Myocyte (in vitro differentiated cells): ENCODE data around the gene BICD1. TPM values are rescaled to one million over a fixed set of nuclear protein-coding genes. Genes with fewer than 3 reads are reported as not detected.

ENCODE experiments used
- DNase-seq: peaks from one replicate; pipeline ENCODE4 v3.0.0-alpha.2; 2012; ENCODE audit warnings: low read depth
- total RNA-seq: library from RNA; depleted of rRNA; stranded (reverse); fragments of >200 nt; gene quantifications from 2 replicates; pipeline ENCODE4 v1.2.3, GENCODE V29; 2014

The BICD1 gene
- total RNA-seq, 1 donor from 2014 or later, result 10.8 TPM

- DNase-seq, result no peak
Observed at GRCh38 chr12:32240162-32240561, 133.5 kb downstream of the BICD1 start.

GRCh38 chr12:32240831-32241230 lies 134.2 kb downstream of the BICD1 start:
- DNase-seq, result no peak

- DNase-seq, result no peak
Observed at GRCh38 chr12:32242641-32243040, 136.0 kb downstream of the BICD1 start.

- no peak for DNase-seq
Observed at GRCh38 chr12:32248441-32249140, 141.9 kb downstream of the BICD1 start.

GRCh38 chr12:32249777-32250176 lies 143.1 kb downstream of the BICD1 start:
- no peak for DNase-seq

GRCh38 chr12:32252199-32253073 lies 145.8 kb downstream of the BICD1 start:
- DNase-seq, result no peak

GRCh38 chr12:32253154-32253790 lies 146.6 kb downstream of the BICD1 start:
- DNase-seq, result no peak

GRCh38 chr12:32254260-32254956 lies 147.8 kb downstream of the BICD1 start:
- DNase-seq, result no peak

- DNase-seq, result no peak
Observed at GRCh38 chr12:32255588-32255987, 148.9 kb downstream of the BICD1 start.

- no peak for DNase-seq
Observed at GRCh38 chr12:32257695-32258496, 151.2 kb downstream of the BICD1 start.

GRCh38 chr12:32260696-32261095 lies 154.0 kb downstream of the BICD1 start:
- no peak for DNase-seq

GRCh38 chr12:32261638-32262037 lies 155.0 kb downstream of the BICD1 start:
- DNase-seq, result no peak

GRCh38 chr12:32264961-32265360 lies 158.3 kb downstream of the BICD1 start:
- peak; percentile 32 for DNase-seq

- no peak for DNase-seq
Observed at GRCh38 chr12:32265456-32265855, 158.8 kb downstream of the BICD1 start.

GRCh38 chr12:32265951-32266350 lies 159.3 kb downstream of the BICD1 start:
- no peak for DNase-seq

- DNase-seq, result no peak
Observed at GRCh38 chr12:32266756-32267155, 160.1 kb downstream of the BICD1 start.

GRCh38 chr12:32270818-32271710 lies 164.4 kb downstream of the BICD1 start:
- DNase-seq, result no peak

- DNase-seq, result no peak
Observed at GRCh38 chr12:32272465-32272864, 165.8 kb downstream of the BICD1 start.

GRCh38 chr12:32273063-32273522 lies 166.4 kb downstream of the BICD1 start:
- DNase-seq, result no peak
